SH-SY5Y (cell line): ENCODE results near the gene CXorf38.

ENCODE experiments used
- GATA2 ChIP-seq: IDR thresholded peaks from 2 replicates; pipeline ENCODE4 v1.6.1; 2011; ENCODE audit warnings: mild to moderate bottlenecking, low read depth, low read length
- GATA3 ChIP-seq: IDR thresholded peaks from 2 replicates; pipeline ENCODE4 v1.6.1; 2011; ENCODE audit warnings: low read depth, mild to moderate bottlenecking, low read length, moderate library complexity

GRCh38 chrX:40625294-40625693, 22.1 kb downstream of the CXorf38 start:
- TF ChIP-seq GATA2: no peak
- no peak for TF ChIP-seq GATA3
